Hepatocyte (in vitro differentiated cells): ENCODE results near the gene NEK9. TPM values are rescaled to one million over a fixed set of nuclear protein-coding genes. Genes with fewer than 3 reads are reported as not detected.

Experiments
- DNase-seq: peaks from one replicate; pipeline ENCODE4 v3.0.0-alpha.2; 2016; ENCODE audit warnings: low spot score
- H2AFZ ChIP-seq: fragments of 200-600 bp; sonication (generic); 2 replicates; pipeline ENCODE4 v1.6.0; 2016; ENCODE audit warnings: antibody characterized with exemption, mild to moderate bottlenecking
- H3K27ac ChIP-seq: fragments of 200-600 bp; sonication (generic); 2 replicates; pipeline ENCODE4 v1.5.1; 2016; ENCODE audit warnings: mild to moderate bottlenecking
- H3K27me3 ChIP-seq: fragments of 200-600 bp; sonication (generic); 2 replicates; pipeline ENCODE4 v1.6.1; 2016
- H3K36me3 ChIP-seq: fragments of 200-600 bp; sonication (generic); replicated peaks from 2 replicates; pipeline ENCODE4 v1.5.1; 2016; ENCODE audit warnings: low read depth; ENCODE audit not compliant: insufficient read depth
- H3K4me1 ChIP-seq: fragments of 200-600 bp; sonication (generic); 2 replicates; pipeline ENCODE4 v1.5.1; 2016; ENCODE audit warnings: mild to moderate bottlenecking, moderate library complexity; ENCODE audit not compliant: insufficient read depth
- H3K4me2 ChIP-seq: fragments of 200-600 bp; sonication (generic); 2 replicates; pipeline ENCODE4 v1.6.0; 2016
- H3K4me3 ChIP-seq: fragments of 200-600 bp; sonication (generic); 2 replicates; pipeline ENCODE4 v1.5.1; 2016; ENCODE audit warnings: mild to moderate bottlenecking
- H3K79me2 ChIP-seq: fragments of 200-600 bp; sonication (generic); 2 replicates; pipeline ENCODE4 v1.6.0; 2017; ENCODE audit warnings: mild to moderate bottlenecking
- H3K9me2 ChIP-seq: fragments of 200-600 bp; sonication (generic); replicated peaks from 2 replicates; pipeline ENCODE4 v1.6.0; 2017; ENCODE audit warnings: mild to moderate bottlenecking; ENCODE audit not compliant: insufficient read depth
- H3K9me3 ChIP-seq: fragments of 200-600 bp; sonication (generic); 2 replicates; pipeline ENCODE4 v1.5.1; 2016; ENCODE audit warnings: low read depth, mild to moderate bottlenecking
- H4K20me1 ChIP-seq: fragments of 200-600 bp; sonication (generic); 2 replicates; pipeline ENCODE4 v1.6.0; 2016; ENCODE audit warnings: mild to moderate bottlenecking; ENCODE audit not compliant: insufficient read depth, poor library complexity, severe bottlenecking
- CTCF ChIP-seq: fragments of 200-600 bp; sonication (generic); IDR thresholded peaks from 2 replicates; pipeline ENCODE4 v1.5.1; 2016; ENCODE audit warnings: antibody characterized with exemption, mild to moderate bottlenecking; ENCODE audit not compliant: poor library complexity
- EZH2 ChIP-seq: fragments of 200-600 bp; sonication (generic); IDR thresholded peaks from 2 replicates; pipeline ENCODE4 v1.6.1; 2016; ENCODE audit warnings: antibody characterized with exemption, mild to moderate bottlenecking, borderline replicate concordance
- EZH2phosphoT487 ChIP-seq: fragments of 200-600 bp; sonication (generic); IDR thresholded peaks from one replicate; pipeline ENCODE4 v1.6.1; 2018; ENCODE audit warnings: antibody characterized with exemption, mild to moderate bottlenecking, low read depth, moderate library complexity; ENCODE audit not compliant: unreplicated experiment, severe bottlenecking
- WGBS: methylation state at CpG from one replicate; pipeline ENCODE4 v1.1.6; 2016; ENCODE audit warnings: low lambda C conversion rate; ENCODE audit errors: missing lambda C conversion rate; 5-methylcytosine and 5-hydroxymethylcytosine counted together
- polyA plus RNA-seq: library from polyadenylated mRNA; unstranded; fragments of >200 nt; fragmentation: Nextera tagmentation; extraction: Ambion mirVana; gene quantifications from 2 replicates; pipeline ENCODE4 v1.2.1, GENCODE V29; 2016
- total RNA-seq: library from RNA; depleted of rRNA; stranded (reverse); fragments of >200 nt; gene quantifications from 2 replicates; pipeline ENCODE4 v1.2.3, GENCODE V29; 2014

NEK9 gene
- total and polyA plus RNA-seq, 2 experiments from 2014 or later: 8.8 to 21.1 TPM

- 77% methylated on average over 2 of the region's 2 CpGs for WGBS
- H3K4me1 ChIP-seq: peaks cover 6% of the 10 kb centered on the region
- H3K27me3 ChIP-seq: no peaks in the 10 kb centered on the region
- H3K9me3 ChIP-seq: no peaks in the 10 kb centered on the region
- H3K4me3 ChIP-seq: no peak overlapping the region
- H3K27ac ChIP-seq: no peak overlapping the region
- no peaks in the 10 kb centered on the region for H3K36me3 ChIP-seq
- no peaks in the 10 kb centered on the region for H3K9me2 ChIP-seq
- DNase-seq: no peak
- H3K79me2 ChIP-seq: peaks cover 13% of the 10 kb centered on the region
- no peaks in the 10 kb centered on the region for H4K20me1 ChIP-seq
- no peak for TF ChIP-seq EZH2phosphoT487
- no peak for TF ChIP-seq EZH2
- no peak for TF ChIP-seq CTCF
- no peak overlapping the region for H3K4me2 ChIP-seq
- H2AFZ ChIP-seq: no peak overlapping the region
These were observed 67.2 kb downstream of the NEK9 start for GRCh38 chr14:75059642-75060041.

- no peaks in the 10 kb centered on the region for H3K36me3 ChIP-seq
- TF ChIP-seq CTCF (no peak), EZH2 (no peak), EZH2phosphoT487 (no peak)
- H3K4me3 ChIP-seq: no peak overlapping the region
- H3K9me2 ChIP-seq: no peaks in the 10 kb centered on the region
- no peak overlapping the region for H2AFZ ChIP-seq
- WGBS: 61% methylated on average over 1 of the region's 1 CpG
- H3K4me1 ChIP-seq: peaks cover 8% of the 10 kb centered on the region
- H3K27me3 ChIP-seq: no peaks in the 10 kb centered on the region
- no peaks in the 10 kb centered on the region for H3K9me3 ChIP-seq
- H4K20me1 ChIP-seq: no peaks in the 10 kb centered on the region
- DNase-seq: no peak
- H3K4me2 ChIP-seq: no peak overlapping the region
- H3K79me2 ChIP-seq: peaks cover 13% of the 10 kb centered on the region
- no peak overlapping the region for H3K27ac ChIP-seq
These were observed 72.4 kb downstream of the NEK9 start for GRCh38 chr14:75054421-75054820.

GRCh38 chr14:75053396-75054291, 73.2 kb downstream of the NEK9 start:
- no peak overlapping the region for H3K4me2 ChIP-seq
- H3K9me2 ChIP-seq: no peaks in the 10 kb centered on the region
- peaks cover 15% of the 10 kb centered on the region for H3K79me2 ChIP-seq
- H3K9me3 ChIP-seq: no peaks in the 10 kb centered on the region
- no peak overlapping the region for H3K4me3 ChIP-seq
- no peak overlapping the region for H3K27ac ChIP-seq
- WGBS: 60% methylated on average over 5 of the region's 5 CpGs
- no peaks in the 10 kb centered on the region for H4K20me1 ChIP-seq
- H2AFZ ChIP-seq: no peak overlapping the region
- TF ChIP-seq EZH2phosphoT487: no peak
- no peak for TF ChIP-seq EZH2
- TF ChIP-seq CTCF: no peak
- peaks cover 8% of the 10 kb centered on the region for H3K4me1 ChIP-seq
- no peak for DNase-seq
- H3K27me3 ChIP-seq: no peaks in the 10 kb centered on the region
- H3K36me3 ChIP-seq: no peaks in the 10 kb centered on the region
